ENCODE results near the gene SMIM1. TPM values are rescaled to one million over a fixed set of nuclear protein-coding genes. Genes with fewer than 3 reads are reported as not detected.

The SMIM1 gene
- total RNA-seq (2022; extraction: Qiagen RNA extraction; ENCODE audit: low read depth) = 0.47 to 1.9 TPM (median 1.2 TPM) in 4 of 5 replicates, not detected in the other

GRCh38 chr1:3772715-3773571 lies at the start of gene SMIM1:
Gene SMIM1 (plus strand): TSS chr1:3772749. CDS start chr1:3775374, 2,625 bp downstream.

GRCh38 chr1:3752400-3752945 lies 20.1 kb upstream of the SMIM1 start, which contains the start of gene CCDC27:
Gene CCDC27 (plus strand): TSS chr1:3752450. CDS start chr1:3752482, 32 bp downstream.

GRCh38 chr1:3796215-3797061 lies 23.9 kb downstream of the SMIM1 start, which contains the start of gene LRRC47:
Gene LRRC47 (minus strand): TSS chr1:3796498. CDS start chr1:3796476, 22 bp downstream.

Other genes with a start within 250 kb of the SMIM1 start
- gene MEGF6, start 161.2 kb upstream of the SMIM1 start, total RNA-seq (2022; extraction: Qiagen RNA extraction; ENCODE audit: low read depth) = 10.0 to 16.0 TPM (median 11.9 TPM) in 5 replicates
- gene TPRG1L, start 147.7 kb upstream of the SMIM1 start, total RNA-seq (2022; extraction: Qiagen RNA extraction; ENCODE audit: low read depth) = 22.3 to 27.4 TPM (median 26.1 TPM) in 5 replicates
- 18.3 to 21.9 TPM (median 20.6 TPM) in 5 replicates for gene WRAP73, start 122.6 kb upstream of the SMIM1 start, total RNA-seq (2022; extraction: Qiagen RNA extraction; ENCODE audit: low read depth)
- 0.36 to 0.62 TPM (median 0.49 TPM) in 5 replicates for gene TP73, start 120.2 kb upstream of the SMIM1 start, total RNA-seq (2022; extraction: Qiagen RNA extraction; ENCODE audit: low read depth)
- not detected in 5 replicates for gene CCDC27, start 20.3 kb upstream of the SMIM1 start, total RNA-seq (2022; extraction: Qiagen RNA extraction; ENCODE audit: low read depth)
- gene LRRC47, start 23.7 kb downstream of the SMIM1 start, total RNA-seq (2022; extraction: Qiagen RNA extraction; ENCODE audit: low read depth) = 30.2 to 35.8 TPM (median 34.7 TPM) in 5 replicates
- 12.3 to 19.2 TPM (median 18.5 TPM) in 5 replicates for gene CEP104, start 84.5 kb downstream of the SMIM1 start, total RNA-seq (2022; extraction: Qiagen RNA extraction; ENCODE audit: low read depth)
- gene DFFB, start 84.7 kb downstream of the SMIM1 start, total RNA-seq (2022; extraction: Qiagen RNA extraction; ENCODE audit: low read depth) = 2.8 to 4.3 TPM (median 3.9 TPM) in 5 replicates
- 21.6 to 24.6 TPM (median 24.2 TPM) in 5 replicates for gene C1orf174, start 127.5 kb downstream of the SMIM1 start, total RNA-seq (2022; extraction: Qiagen RNA extraction; ENCODE audit: low read depth)